HG03045 (cell line): Measurements from ENCODE around the gene FNDC3A.

Experiments used
- ATAC-seq: cut with Tn5 transposase; IDR thresholded peaks from one replicate; pipeline ENCODE4 v1.9.1; 2021; ENCODE audit warnings: mild to moderate bottlenecking, moderate library complexity; ENCODE audit not compliant: unreplicated experiment

FNDC3A gene

GRCh38 chr13:48975856-48976575 is at the start of gene FNDC3A:
TSS of gene FNDC3A (plus strand) at chr13:48975912. CDS start at chr13:49006191, 30,279 bp downstream.
- ATAC-seq = peak; percentile 70

GRCh38 chr13:48928757-48929430 is 46.8 kb upstream of the FNDC3A start:
- ATAC-seq = no peak

GRCh38 chr13:48930918-48931317 is 44.8 kb upstream of the FNDC3A start:
- ATAC-seq = no peak

GRCh38 chr13:48938308-48938943 is 37.3 kb upstream of the FNDC3A start:
- ATAC-seq = no peak

- ATAC-seq = no peak
These were observed 36.0 kb upstream of the FNDC3A start for GRCh38 chr13:48939728-48940127.

- no peak for ATAC-seq
These were observed 33.6 kb upstream of the FNDC3A start for GRCh38 chr13:48942131-48942530.

- no peak for ATAC-seq
These were observed 31.5 kb upstream of the FNDC3A start for GRCh38 chr13:48944221-48944620.

- ATAC-seq = no peak
These were observed 30.1 kb upstream of the FNDC3A start for GRCh38 chr13:48945626-48946025.

GRCh38 chr13:48946163-48946562 is 29.5 kb upstream of the FNDC3A start:
- no peak for ATAC-seq

GRCh38 chr13:48949566-48950500 is 25.9 kb upstream of the FNDC3A start:
- ATAC-seq = no peak

- no peak for ATAC-seq
These were observed 25.2 kb upstream of the FNDC3A start for GRCh38 chr13:48950501-48950875.

GRCh38 chr13:48954081-48954480 is 21.6 kb upstream of the FNDC3A start:
- ATAC-seq = no peak

GRCh38 chr13:48955536-48955935 is 20.2 kb upstream of the FNDC3A start:
- ATAC-seq = no peak

- ATAC-seq = no peak
These were observed 14.3 kb upstream of the FNDC3A start for GRCh38 chr13:48961379-48961778.

- no peak for ATAC-seq
These were observed 13.4 kb upstream of the FNDC3A start for GRCh38 chr13:48962281-48962680.

GRCh38 chr13:48965736-48966135 is 10.0 kb upstream of the FNDC3A start:
- no peak for ATAC-seq

- no peak for ATAC-seq
These were observed 6.0 kb upstream of the FNDC3A start for GRCh38 chr13:48969685-48970084.

- no peak for ATAC-seq
These were observed 1.8 kb upstream of the FNDC3A start for GRCh38 chr13:48973845-48974431.

GRCh38 chr13:48975101-48975855 is 434 bp upstream of the FNDC3A start:
- no peak for ATAC-seq
